HG03175 (cell line): Measurements from ENCODE around the gene CDH13.

Experiments
- ATAC-seq: cut with Tn5 transposase; IDR thresholded peaks from one replicate; pipeline ENCODE4 v1.9.1; 2021; ENCODE audit warnings: mild to moderate bottlenecking, moderate library complexity; ENCODE audit not compliant: unreplicated experiment

Gene CDH13

GRCh38 chr16:83530293-83530692 is 903.5 kb downstream of the CDH13 start:
- ATAC-seq = no peak

- no peak for ATAC-seq
These were observed 905.9 kb downstream of the CDH13 start for GRCh38 chr16:83532634-83533033.

- no peak for ATAC-seq
These were observed 906.4 kb downstream of the CDH13 start for GRCh38 chr16:83533193-83533592.

- no peak for ATAC-seq
These were observed 911.9 kb downstream of the CDH13 start for GRCh38 chr16:83538707-83539106.

GRCh38 chr16:83539736-83540490 is 913.1 kb downstream of the CDH13 start:
- ATAC-seq = no peak

- no peak for ATAC-seq
These were observed 914.5 kb downstream of the CDH13 start for GRCh38 chr16:83541231-83541630.

- ATAC-seq = no peak
These were observed 915.7 kb downstream of the CDH13 start for GRCh38 chr16:83542491-83542890.

GRCh38 chr16:83549316-83550182 is 922.8 kb downstream of the CDH13 start:
- ATAC-seq = no peak

- ATAC-seq = no peak
These were observed 923.4 kb downstream of the CDH13 start for GRCh38 chr16:83550183-83550569.

GRCh38 chr16:83552228-83552627 is 925.5 kb downstream of the CDH13 start:
- ATAC-seq = no peak

- ATAC-seq = no peak
These were observed 926.2 kb downstream of the CDH13 start for GRCh38 chr16:83552930-83553329.

- ATAC-seq = no peak
These were observed 927.3 kb downstream of the CDH13 start for GRCh38 chr16:83554096-83554495.

GRCh38 chr16:83554540-83554939 is 927.8 kb downstream of the CDH13 start:
- ATAC-seq = no peak

GRCh38 chr16:83561876-83562275 is 935.1 kb downstream of the CDH13 start:
- ATAC-seq = no peak

- no peak for ATAC-seq
These were observed 941.6 kb downstream of the CDH13 start for GRCh38 chr16:83568345-83568744.

- no peak for ATAC-seq
These were observed 947.6 kb downstream of the CDH13 start for GRCh38 chr16:83574388-83574787.

GRCh38 chr16:83577078-83577745 is 950.4 kb downstream of the CDH13 start:
- ATAC-seq = no peak

- ATAC-seq = no peak
These were observed 951.4 kb downstream of the CDH13 start for GRCh38 chr16:83578171-83578570.

- no peak for ATAC-seq
These were observed 952.3 kb downstream of the CDH13 start for GRCh38 chr16:83579027-83579426.

GRCh38 chr16:83579436-83579835 is 952.7 kb downstream of the CDH13 start:
- ATAC-seq = no peak

- ATAC-seq = peak; percentile 91
These were observed 954.3 kb downstream of the CDH13 start for GRCh38 chr16:83581082-83581481.
